RWPE1 (cell line): Measurements from ENCODE around the gene MED13L.

Source experiments
- CTCF ChIA-PET: fragments of 350-600 bp; sonication (Branson Sonifier 250); formaldehyde crosslinking; extraction: SDS; loops from one replicate; lab custom pipeline; 2021; lab: Yijun Ruan, JAX
- POLR2A ChIA-PET: fragments of 400-600 bp; formaldehyde crosslinking; extraction: SDS; loops from one replicate; lab custom pipeline; 2020; ENCODE audit warnings: antibody characterized with exemption; ENCODE audit not compliant: low non-redundant PET; lab: Yijun Ruan, JAX
- DNase-seq: peaks from one replicate; pipeline ENCODE4 v3.0.0; 2012; ENCODE audit warnings: low spot score
- H3K27ac ChIP-seq: fragments of 450-650 bp; 2 replicates; pipeline ENCODE4 v1.5.1; 2017
- TF ChIP-seq, protein P1 (sequence below): fragments of 450-650 bp; conservative IDR thresholded peaks from 2 replicates; pipeline ENCODE4 v1.5.1; 2017; ENCODE audit warnings: low read depth, mild to moderate bottlenecking

Gene MED13L

DNA sequence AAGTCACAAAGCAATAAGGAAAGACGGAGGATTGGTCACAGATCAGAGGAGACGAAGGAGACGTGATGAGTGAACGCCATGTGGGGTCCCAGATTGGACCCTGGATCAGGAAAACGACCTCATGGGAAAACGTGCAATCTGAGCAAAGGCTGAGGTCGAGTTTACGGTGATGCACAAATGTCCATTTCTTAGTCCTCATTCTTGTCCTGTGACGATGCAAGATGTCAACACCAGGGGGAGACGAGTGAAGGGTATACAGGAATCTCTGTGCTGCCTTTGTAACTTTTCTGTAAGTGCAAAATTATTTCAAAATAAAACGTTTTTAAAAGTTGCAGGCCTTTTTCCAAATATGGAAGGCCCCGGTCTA lies 329.8 kb downstream of the MED13L start:
- no peak overlapping the region for H3K27ac ChIP-seq
- ChIA-PET CTCF (interaction anchor here (0.5 to 0.9 kb wide), 3 partner anchors 30 to 919 kb away, joined by 3 to 4 read pairs (median 3); no protein-coding TSS in a partner anchor), POLR2A (no interaction called here)
- TF ChIP-seq, protein P1, sequence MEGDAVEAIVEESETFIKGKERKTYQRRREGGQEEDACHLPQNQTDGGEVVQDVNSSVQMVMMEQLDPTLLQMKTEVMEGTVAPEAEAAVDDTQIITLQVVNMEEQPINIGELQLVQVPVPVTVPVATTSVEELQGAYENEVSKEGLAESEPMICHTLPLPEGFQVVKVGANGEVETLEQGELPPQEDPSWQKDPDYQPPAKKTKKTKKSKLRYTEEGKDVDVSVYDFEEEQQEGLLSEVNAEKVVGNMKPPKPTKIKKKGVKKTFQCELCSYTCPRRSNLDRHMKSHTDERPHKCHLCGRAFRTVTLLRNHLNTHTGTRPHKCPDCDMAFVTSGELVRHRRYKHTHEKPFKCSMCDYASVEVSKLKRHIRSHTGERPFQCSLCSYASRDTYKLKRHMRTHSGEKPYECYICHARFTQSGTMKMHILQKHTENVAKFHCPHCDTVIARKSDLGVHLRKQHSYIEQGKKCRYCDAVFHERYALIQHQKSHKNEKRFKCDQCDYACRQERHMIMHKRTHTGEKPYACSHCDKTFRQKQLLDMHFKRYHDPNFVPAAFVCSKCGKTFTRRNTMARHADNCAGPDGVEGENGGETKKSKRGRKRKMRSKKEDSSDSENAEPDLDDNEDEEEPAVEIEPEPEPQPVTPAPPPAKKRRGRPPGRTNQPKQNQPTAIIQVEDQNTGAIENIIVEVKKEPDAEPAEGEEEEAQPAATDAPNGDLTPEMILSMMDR, result no peak
- no peak for DNase-seq

- CTCF ChIA-PET, result interaction anchor here (0.5 to 0.9 kb wide), 5 partner anchors 30 to 919 kb away, joined by 3 to 4 read pairs (median 3); no protein-coding TSS in a partner anchor
- H3K27ac ChIP-seq, result no peak overlapping the region
- TF ChIP-seq, protein P1, result no peak; the same call in 1 of the 2 replicates
- no peak for DNase-seq
- POLR2A ChIA-PET, result no interaction called here
Measured at GRCh38 chr12:115946867-115947695, 330.4 kb downstream of the MED13L start.

DNA sequence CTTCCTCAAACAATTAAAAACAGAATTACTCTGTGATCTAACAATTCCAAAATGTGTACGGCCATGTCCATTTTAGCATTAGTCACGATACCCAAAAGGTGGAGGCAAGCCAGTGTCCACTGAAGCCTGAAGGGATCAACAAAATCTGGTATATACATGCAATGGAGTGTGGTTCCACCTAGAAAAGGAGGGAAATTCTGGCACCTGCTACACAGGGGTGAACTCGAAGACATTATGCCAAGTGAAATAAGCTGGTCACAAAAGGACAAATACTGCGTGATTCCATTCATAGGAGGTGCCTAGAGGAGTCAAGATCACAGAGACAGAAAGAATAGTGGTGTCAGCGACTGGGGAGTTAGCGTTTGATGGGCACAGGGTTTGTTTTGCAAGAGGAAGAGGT lies 331.4 kb downstream of the MED13L start:
- ChIA-PET CTCF (interaction anchor here (0.6 kb wide), 2 partner anchors 118 to 612 kb away, joined by 3 to 4 read pairs; no protein-coding TSS in a partner anchor), POLR2A (no interaction called here)
- TF ChIP-seq, protein P1, result no peak
- no peak for DNase-seq
- H3K27ac ChIP-seq, result no peak overlapping the region

DNA sequence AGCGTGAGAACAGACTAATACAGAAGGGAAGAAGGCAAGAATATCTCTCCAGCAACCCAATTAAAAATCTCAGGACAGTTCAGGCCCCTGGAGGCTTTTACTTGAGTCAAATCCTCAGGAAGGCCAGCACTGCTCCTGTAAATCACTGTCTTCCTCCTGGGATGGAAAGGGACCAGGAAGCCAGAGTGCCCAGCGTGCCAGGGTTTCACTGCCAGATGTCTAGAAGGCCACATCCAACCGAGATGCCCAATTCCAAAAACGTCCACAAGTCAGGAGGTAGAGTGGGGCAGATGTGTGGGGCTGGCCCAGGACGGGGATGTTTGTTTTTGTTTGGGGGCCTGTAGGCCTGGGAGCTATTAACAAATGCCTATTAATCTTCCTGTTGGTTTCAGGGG lies 332.0 kb downstream of the MED13L start:
- TF ChIP-seq, protein P1, result no peak
- ChIA-PET POLR2A (no interaction called here), CTCF (no interaction called here)
- H3K27ac ChIP-seq, result no peak overlapping the region
- no peak for DNase-seq

DNA sequence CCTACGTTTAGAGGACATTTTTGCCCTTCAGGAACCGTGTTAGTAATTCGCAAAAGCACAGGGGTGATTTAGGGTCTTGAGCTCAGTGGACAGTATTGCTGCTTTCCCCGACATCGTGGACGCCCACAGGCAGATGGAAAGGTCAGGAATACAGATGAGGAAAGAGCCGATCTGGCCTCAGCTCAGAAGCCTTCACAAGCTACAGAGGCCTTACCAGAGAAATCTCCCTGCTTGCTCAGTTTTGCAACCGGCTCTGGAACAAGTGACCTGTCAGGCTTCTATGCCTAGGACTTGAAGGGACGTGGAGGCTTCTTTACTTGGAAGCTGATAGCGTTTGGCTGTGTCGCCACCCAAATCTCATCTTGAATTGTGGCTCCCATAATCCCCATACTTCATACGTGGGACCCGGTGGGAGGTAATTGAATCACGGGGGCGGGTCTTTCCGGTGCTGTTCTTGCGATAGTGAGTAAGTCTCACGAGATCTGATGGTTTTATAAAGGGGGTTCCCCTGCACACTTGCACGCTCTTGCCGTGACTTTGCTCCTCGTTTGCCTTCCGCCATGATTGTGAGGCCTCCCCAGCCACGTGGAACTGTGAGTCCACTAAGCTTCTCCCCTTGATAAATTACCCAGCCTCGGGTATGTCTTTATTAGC lies 332.5 kb downstream of the MED13L start:
- ChIA-PET CTCF (no interaction called here), POLR2A (no interaction called here)
- TF ChIP-seq, protein P1, result no peak

DNA sequence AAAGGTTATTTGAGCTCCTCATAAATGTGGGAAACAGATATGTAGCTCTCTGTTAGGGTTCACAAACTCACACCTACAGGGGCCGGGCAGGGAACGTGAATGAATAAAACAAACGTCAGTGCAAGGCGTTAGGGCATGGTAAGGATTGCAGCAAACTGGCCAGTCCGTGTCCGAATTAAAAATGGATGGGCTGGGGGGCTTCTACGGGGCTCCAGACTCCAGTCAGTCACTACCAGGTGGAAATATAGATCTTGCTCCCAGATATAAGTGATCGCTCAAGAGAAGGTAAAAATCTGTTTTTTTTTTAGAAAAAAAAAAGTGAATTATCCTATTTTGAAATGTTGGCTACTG lies 333.1 kb downstream of the MED13L start:
- ChIA-PET POLR2A (no interaction called here), CTCF (no interaction called here)
- TF ChIP-seq, protein P1, result no peak
- no peak overlapping the region for H3K27ac ChIP-seq
- DNase-seq, result no peak

More for the DNA sequence above, 332.5 kb downstream of the MED13L start:
- no peak overlapping the region for H3K27ac ChIP-seq
- DNase-seq, result no peak
